ENCODE measurements around the gene ASTN1.

GRCh38 chr1:176954242-176954641 is 210.3 kb downstream of the ASTN1 start:
- TF ChIP-seq CTCF (IDR thresholded peaks at IDR 0.05) = no peak
- no peak for TF ChIP-seq EP300 (IDR thresholded peaks at IDR 0.05)
